GM12875 (cell line): ENCODE data around the gene TENM3.

ENCODE experiments used
- H3K4me3 ChIP-seq: one replicate; pipeline ENCODE4 v1.5.1; 2011; ENCODE audit warnings: low read depth, low read length, control low read depth
- TF ChIP-seq, protein P1 (sequence below): IDR thresholded peaks from 2 replicates; pipeline ENCODE4 v1.5.1; 2011; ENCODE audit warnings: low read depth, mild to moderate bottlenecking, control low read depth, inconsistent platforms, low read length, moderate library complexity, borderline replicate concordance; ENCODE audit not compliant: insufficient read depth

The TENM3 gene

GRCh38 chr4:182730791-182731190, 487.6 kb downstream of the TENM3 start:
- TF ChIP-seq, protein P1, sequence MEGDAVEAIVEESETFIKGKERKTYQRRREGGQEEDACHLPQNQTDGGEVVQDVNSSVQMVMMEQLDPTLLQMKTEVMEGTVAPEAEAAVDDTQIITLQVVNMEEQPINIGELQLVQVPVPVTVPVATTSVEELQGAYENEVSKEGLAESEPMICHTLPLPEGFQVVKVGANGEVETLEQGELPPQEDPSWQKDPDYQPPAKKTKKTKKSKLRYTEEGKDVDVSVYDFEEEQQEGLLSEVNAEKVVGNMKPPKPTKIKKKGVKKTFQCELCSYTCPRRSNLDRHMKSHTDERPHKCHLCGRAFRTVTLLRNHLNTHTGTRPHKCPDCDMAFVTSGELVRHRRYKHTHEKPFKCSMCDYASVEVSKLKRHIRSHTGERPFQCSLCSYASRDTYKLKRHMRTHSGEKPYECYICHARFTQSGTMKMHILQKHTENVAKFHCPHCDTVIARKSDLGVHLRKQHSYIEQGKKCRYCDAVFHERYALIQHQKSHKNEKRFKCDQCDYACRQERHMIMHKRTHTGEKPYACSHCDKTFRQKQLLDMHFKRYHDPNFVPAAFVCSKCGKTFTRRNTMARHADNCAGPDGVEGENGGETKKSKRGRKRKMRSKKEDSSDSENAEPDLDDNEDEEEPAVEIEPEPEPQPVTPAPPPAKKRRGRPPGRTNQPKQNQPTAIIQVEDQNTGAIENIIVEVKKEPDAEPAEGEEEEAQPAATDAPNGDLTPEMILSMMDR = no peak
- H3K4me3 ChIP-seq = no peak overlapping the region

DNA sequence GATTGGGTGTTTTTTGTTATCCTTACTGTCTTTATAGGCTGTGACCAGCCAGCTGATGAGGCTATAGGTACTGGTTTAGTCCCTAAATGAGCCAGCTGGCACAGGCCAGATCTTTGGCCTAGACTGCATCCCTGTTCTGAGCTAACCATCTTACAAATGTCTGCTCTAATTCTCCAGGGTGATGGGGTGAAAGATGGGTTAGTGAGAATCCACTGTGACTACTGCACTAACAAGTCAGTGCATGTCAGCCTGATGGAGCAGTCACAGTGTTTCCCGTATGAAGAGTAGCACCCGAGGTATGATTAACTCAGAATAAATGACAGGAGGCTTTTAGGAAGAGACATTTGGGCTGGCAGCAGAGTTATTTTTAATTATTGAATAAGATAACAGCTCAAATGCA, 493.0 kb downstream of the TENM3 start:
- no peak overlapping the region for H3K4me3 ChIP-seq
- TF ChIP-seq, protein P1 = no peak

DNA sequence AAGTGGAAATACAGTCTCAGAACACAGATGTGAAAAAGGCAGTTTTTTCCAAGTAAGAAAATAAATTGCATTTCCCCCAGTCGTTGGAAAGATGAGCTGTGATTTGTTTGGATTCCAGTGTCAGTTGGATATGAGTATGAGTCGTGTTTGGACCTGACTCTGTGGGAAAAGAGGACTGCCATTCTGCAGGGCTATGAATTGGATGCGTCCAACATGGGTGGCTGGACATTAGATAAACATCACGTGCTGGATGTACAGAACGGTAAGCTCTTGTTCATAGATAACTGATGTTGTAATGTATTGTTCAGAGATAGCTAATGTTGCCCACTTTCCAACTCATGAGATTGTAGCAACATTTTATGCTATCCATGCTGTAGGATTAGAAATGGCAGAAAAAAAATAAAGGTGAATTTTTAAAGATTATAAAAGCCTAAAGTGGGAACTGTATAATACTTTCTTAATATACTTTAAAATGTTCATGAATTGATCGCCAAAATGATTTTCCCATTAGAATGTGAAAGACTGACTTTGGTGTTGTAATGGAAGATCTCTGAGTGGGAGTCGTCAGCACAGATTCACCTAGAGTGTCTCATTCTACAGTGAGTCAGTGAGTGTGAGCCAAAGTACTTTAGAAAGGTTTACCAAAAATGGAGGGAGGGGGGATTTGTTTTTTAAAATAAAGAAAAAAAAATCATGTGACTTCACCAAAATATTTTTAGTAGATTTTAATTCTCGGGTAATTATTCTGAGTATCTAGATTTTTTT, 495.3 kb downstream of the TENM3 start:
- no peak overlapping the region for H3K4me3 ChIP-seq
- TF ChIP-seq, protein P1 = no peak

GRCh38 chr4:182740256-182740655, 497.1 kb downstream of the TENM3 start:
- no peak overlapping the region for H3K4me3 ChIP-seq
- TF ChIP-seq, protein P1 = no peak

DNA sequence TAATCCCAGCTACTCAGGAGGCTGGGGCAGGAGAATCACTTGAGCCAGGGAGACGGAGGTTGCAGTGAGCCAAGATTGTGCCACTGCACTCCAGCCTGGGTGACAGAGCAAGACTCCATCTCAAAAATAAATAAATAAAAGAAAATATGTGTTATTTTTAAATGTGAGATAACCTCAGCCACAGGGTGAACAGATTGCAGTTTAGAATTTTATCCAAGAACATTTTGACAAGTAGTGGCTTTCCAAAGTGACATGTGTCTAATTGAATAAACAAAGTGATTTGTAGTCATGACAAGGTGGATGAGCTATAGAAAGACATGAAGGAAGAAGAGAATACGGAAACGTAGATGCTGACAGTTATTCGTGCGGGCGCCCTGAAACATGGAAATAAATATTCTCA, 497.9 kb downstream of the TENM3 start:
- TF ChIP-seq, protein P1 = no peak
- no peak overlapping the region for H3K4me3 ChIP-seq

DNA sequence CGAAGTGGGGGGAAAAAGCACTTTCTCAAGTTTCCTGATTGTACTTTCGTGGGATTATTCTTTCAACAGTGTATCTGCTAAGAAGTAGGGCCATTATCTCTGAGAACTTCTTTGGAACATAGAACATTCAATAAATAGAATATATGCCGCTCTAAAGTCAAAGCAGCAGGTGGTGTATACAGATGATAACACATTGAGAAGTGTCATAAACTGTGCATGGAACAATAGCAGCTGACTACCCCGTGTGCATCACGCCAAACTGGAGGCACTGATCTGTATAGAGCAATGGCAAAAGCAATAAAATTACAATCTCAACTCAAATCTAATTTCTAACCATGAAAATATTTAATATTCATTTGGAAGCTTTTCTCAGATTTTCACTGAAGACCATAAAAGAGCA, 498.7 kb downstream of the TENM3 start:
- TF ChIP-seq, protein P1 = no peak
- H3K4me3 ChIP-seq = no peak overlapping the region

DNA sequence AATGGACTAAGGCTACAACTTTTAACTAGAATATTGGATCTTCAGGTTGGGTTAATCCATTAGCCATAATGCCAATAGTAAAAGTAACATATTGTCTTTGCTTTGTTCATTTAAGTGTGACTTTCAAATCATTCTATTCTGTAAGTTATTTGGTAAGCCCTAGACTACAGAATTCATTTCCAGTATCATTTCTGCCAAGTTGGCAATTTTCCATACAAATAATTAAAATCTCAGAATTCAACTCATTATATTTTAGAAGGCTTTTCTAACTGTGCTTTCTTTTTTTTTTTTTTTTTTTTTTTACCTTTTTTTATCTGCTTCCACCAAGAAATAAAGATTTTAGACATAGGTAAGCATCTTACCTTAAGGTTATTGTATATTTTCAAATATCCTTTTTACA, 500.6 kb downstream of the TENM3 start:
- no peak overlapping the region for H3K4me3 ChIP-seq
- TF ChIP-seq, protein P1 = no peak
